ENCODE results near the gene BBX.

GRCh38 chr3:107543666-107544065, 20.9 kb downstream of the BBX start:
- TF ChIP-seq CTCF (IDR thresholded peaks at IDR 0.05) (peak in 3 of 6 experiments; percentile 39 to 44 (median 43)), POLR2A (IDR thresholded peaks at IDR 0.05) (no peak)
